Stimulated activated CD4-positive, alpha-beta T cell treated with anti-CD3 and anti-CD28 coated beads, Interleukin-15, amount 100 ng/mL, for 48 hours (primary cell): ENCODE measurements around the gene OBP2A.

ENCODE experiments used
- DNase-seq, 2 donors: peaks; one replicate each; pipeline ENCODE4 v3.0.0-alpha.2; 2020; ENCODE audit warnings: low read depth in 2 of 2

OBP2A gene

GRCh38 chr9:135577256-135577655 is 31.3 kb downstream of the OBP2A start:
- DNase-seq: no peak

GRCh38 chr9:135579356-135579755 is 33.4 kb downstream of the OBP2A start:
- no peak for DNase-seq

GRCh38 chr9:135579889-135580660 is 34.1 kb downstream of the OBP2A start:
- no peak for DNase-seq

GRCh38 chr9:135580664-135581380 is 34.9 kb downstream of the OBP2A start:
- DNase-seq: no peak

- no peak for DNase-seq
Measured at GRCh38 chr9:135581636-135582426, 35.9 kb downstream of the OBP2A start.

GRCh38 chr9:135582541-135582940 is 36.6 kb downstream of the OBP2A start:
- DNase-seq: no peak

- DNase-seq: no peak
Measured at GRCh38 chr9:135582966-135583687, 37.2 kb downstream of the OBP2A start.

- DNase-seq: no peak
Measured at GRCh38 chr9:135583688-135584011, 37.7 kb downstream of the OBP2A start.

- no peak for DNase-seq
Measured at GRCh38 chr9:135584371-135584770, 38.4 kb downstream of the OBP2A start.

- no peak for DNase-seq
Measured at GRCh38 chr9:135584934-135585333, 39.0 kb downstream of the OBP2A start.

- no peak for DNase-seq
Measured at GRCh38 chr9:135586601-135587109, 40.7 kb downstream of the OBP2A start.

GRCh38 chr9:135587658-135588057 is 41.7 kb downstream of the OBP2A start:
- no peak for DNase-seq

GRCh38 chr9:135588371-135588770 is 42.4 kb downstream of the OBP2A start:
- no peak for DNase-seq

GRCh38 chr9:135588886-135589595 is 43.1 kb downstream of the OBP2A start:
- no peak for DNase-seq

- no peak for DNase-seq
Measured at GRCh38 chr9:135589596-135590485, 43.9 kb downstream of the OBP2A start.

- no peak for DNase-seq
Measured at GRCh38 chr9:135590486-135591079, 44.7 kb downstream of the OBP2A start.

- DNase-seq: no peak
Measured at GRCh38 chr9:135591506-135592330, 45.8 kb downstream of the OBP2A start.

GRCh38 chr9:135592331-135592590 is 46.3 kb downstream of the OBP2A start:
- DNase-seq: no peak

- DNase-seq: no peak
Measured at GRCh38 chr9:135592625-135593024, 46.7 kb downstream of the OBP2A start.
